A549 (cell line): ENCODE data around the gene OMD.

Experiments
- CTCF ChIP-seq: fragments of >200 bp; sonication (Bioruptor Twin); formaldehyde crosslinking; IDR thresholded peaks from 3 replicates; pipeline ENCODE4 v1.5.1; 2016
- USF2 ChIP-seq: fragments of 450-650 bp; IDR thresholded peaks from 2 replicates; pipeline ENCODE4 v1.6.1; 2014; ENCODE audit warnings: antibody characterized with exemption

GRCh38 chr9:92378865-92379560 lies 45.3 kb downstream of the OMD start:
- TF ChIP-seq CTCF (no peak), USF2 (no peak)
